Fibroblast of skin of abdomen (primary cell): ENCODE results near the gene PIK3R1.

Source experiments
- DNase-seq: peaks from one replicate; pipeline ENCODE4 v3.0.0-alpha.2; 2013

Gene PIK3R1

GRCh38 chr5:68272289-68272688, 56.7 kb downstream of the PIK3R1 start:
- no peak for DNase-seq

GRCh38 chr5:68273717-68274409, 58.3 kb downstream of the PIK3R1 start:
- DNase-seq: no peak

- no peak for DNase-seq
Observed at GRCh38 chr5:68274847-68275651, 59.5 kb downstream of the PIK3R1 start.

GRCh38 chr5:68276740-68277139, 61.2 kb downstream of the PIK3R1 start:
- no peak for DNase-seq

GRCh38 chr5:68277431-68277830, 61.9 kb downstream of the PIK3R1 start:
- DNase-seq: peak; percentile 72

- DNase-seq: no peak
Observed at GRCh38 chr5:68279984-68280383, 64.4 kb downstream of the PIK3R1 start.

GRCh38 chr5:68282001-68282400, 66.4 kb downstream of the PIK3R1 start:
- DNase-seq: no peak

- no peak for DNase-seq
Observed at GRCh38 chr5:68283766-68284165, 68.2 kb downstream of the PIK3R1 start.

- no peak for DNase-seq
Observed at GRCh38 chr5:68285075-68285840, 69.7 kb downstream of the PIK3R1 start.

GRCh38 chr5:68285851-68286611, 70.5 kb downstream of the PIK3R1 start:
- peak; percentile 61 for DNase-seq

GRCh38 chr5:68286612-68286912, 71.0 kb downstream of the PIK3R1 start:
- DNase-seq: no peak

- DNase-seq: no peak
Observed at GRCh38 chr5:68287631-68287975, 72.0 kb downstream of the PIK3R1 start.

- DNase-seq: peak; percentile 47
Observed at GRCh38 chr5:68287976-68288706, 72.6 kb downstream of the PIK3R1 start.

GRCh38 chr5:68288707-68289134, 73.2 kb downstream of the PIK3R1 start:
- DNase-seq: no peak

GRCh38 chr5:68289498-68289897, 73.9 kb downstream of the PIK3R1 start:
- no peak for DNase-seq

GRCh38 chr5:68290260-68290674, 74.7 kb downstream of the PIK3R1 start:
- DNase-seq: peak; percentile 55

- DNase-seq: no peak
Observed at GRCh38 chr5:68290847-68291246, 75.3 kb downstream of the PIK3R1 start.

- no peak for DNase-seq
Observed at GRCh38 chr5:68292316-68292715, 76.8 kb downstream of the PIK3R1 start.

- no peak for DNase-seq
Observed at GRCh38 chr5:68295772-68296171, 80.2 kb downstream of the PIK3R1 start.

- DNase-seq: no peak
Observed at GRCh38 chr5:68296895-68297294, 81.3 kb downstream of the PIK3R1 start.

GRCh38 chr5:68297656-68298055, 82.1 kb downstream of the PIK3R1 start:
- DNase-seq: no peak

- DNase-seq: no peak
Observed at GRCh38 chr5:68298479-68298878, 82.9 kb downstream of the PIK3R1 start.
